MM.1S (cell line): Measurements from ENCODE around the gene LHFPL4.

Source experiments
- DNase-seq: peaks from one replicate; pipeline ENCODE4 v3.0.0-alpha.2; 2015
- H2AFZ ChIP-seq: fragments of 300-600 bp; sonication (generic); 2 replicates; pipeline ENCODE4 v1.6.0; 2016; ENCODE audit warnings: antibody characterized with exemption, low read length
- H3F3A ChIP-seq: fragments of 300-600 bp; sonication (generic); 2 replicates; pipeline ENCODE4 v1.6.1; 2016; ENCODE audit warnings: mild to moderate bottlenecking, antibody characterized with exemption, low read length, moderate library complexity, mixed read lengths; ENCODE audit not compliant: insufficient read depth
- H3K27ac ChIP-seq: fragments of 300-600 bp; sonication (generic); 2 replicates; pipeline ENCODE4 v1.5.1; 2016; ENCODE audit warnings: mild to moderate bottlenecking, low read length
- H3K27me3 ChIP-seq: fragments of 300-600 bp; sonication (generic); replicated peaks from 2 replicates; pipeline ENCODE4 v1.6.0; 2016; ENCODE audit warnings: low read length; ENCODE audit not compliant: insufficient read depth
- H3K36me3 ChIP-seq: fragments of 300-600 bp; sonication (generic); replicated peaks from 2 replicates; pipeline ENCODE4 v1.6.1; 2016; ENCODE audit warnings: mild to moderate bottlenecking, low read length, mixed read lengths; ENCODE audit not compliant: insufficient read depth
- H3K4me1 ChIP-seq: fragments of 300-600 bp; sonication (generic); 2 replicates; pipeline ENCODE4 v1.6.1; 2016; ENCODE audit warnings: low read length, mixed read lengths
- H3K4me2 ChIP-seq: fragments of 300-600 bp; sonication (generic); 2 replicates; pipeline ENCODE4 v1.6.0; 2016; ENCODE audit warnings: low read depth, low read length
- H3K4me3 ChIP-seq: fragments of 300-600 bp; sonication (generic); 2 replicates; pipeline ENCODE4 v1.5.1; 2016; ENCODE audit warnings: low read length, mixed read lengths
- H3K79me2 ChIP-seq: fragments of 300-600 bp; sonication (generic); 2 replicates; pipeline ENCODE4 v1.6.1; 2016; ENCODE audit warnings: mixed run types, low read length, mixed read lengths
- H3K9ac ChIP-seq: fragments of 300-600 bp; sonication (generic); 2 replicates; pipeline ENCODE4 v1.6.1; 2016; ENCODE audit warnings: low read length, mixed read lengths
- H3K9me2 ChIP-seq: fragments of 300-600 bp; sonication (generic); replicated peaks from 2 replicates; pipeline ENCODE4 v1.6.1; 2016; ENCODE audit warnings: mild to moderate bottlenecking, low read length, mixed read lengths; ENCODE audit not compliant: insufficient read depth
- H3K9me3 ChIP-seq: fragments of 300-600 bp; sonication (generic); replicated peaks from 2 replicates; pipeline ENCODE4 v1.6.1; 2016; ENCODE audit warnings: mild to moderate bottlenecking, low read length, mixed read lengths; ENCODE audit not compliant: insufficient read depth
- H4K20me1 ChIP-seq: fragments of 300-600 bp; sonication (generic); 2 replicates; pipeline ENCODE4 v1.6.1; 2016; ENCODE audit warnings: mild to moderate bottlenecking, low read length, moderate library complexity, mixed read lengths; ENCODE audit not compliant: insufficient read depth
- CTCF ChIP-seq: fragments of 300-600 bp; sonication (generic); IDR thresholded peaks from 2 replicates; pipeline ENCODE4 v1.5.1; 2016; ENCODE audit warnings: antibody characterized with exemption, low read length, mixed read lengths
- EZH2 ChIP-seq: fragments of 300-600 bp; sonication (generic); optimal IDR thresholded peaks from 2 replicates; pipeline ENCODE3; 2017; ENCODE audit warnings: low read depth, mild to moderate bottlenecking, antibody characterized with exemption, low read length, mixed read lengths
- EZH2phosphoT487 ChIP-seq: fragments of 300-600 bp; sonication (generic); IDR thresholded peaks from 2 replicates; pipeline ENCODE4 v1.6.1; 2018; ENCODE audit warnings: antibody characterized with exemption, low read length

Gene LHFPL4

GRCh38 chr3:9469986-9470385 lies 83.6 kb downstream of the LHFPL4 start:
- Histone ChIP-seq H4K20me1 (no peaks in the 10 kb centered on the region), H3K36me3 (peaks cover 14% of the 10 kb centered on the region)

GRCh38 chr3:9468460-9468859 lies 85.2 kb downstream of the LHFPL4 start:
- H3K27me3 ChIP-seq, result no peaks in the 10 kb centered on the region
- H2AFZ ChIP-seq, result no peak overlapping the region
- H4K20me1 ChIP-seq, result no peaks in the 10 kb centered on the region
- no peaks in the 10 kb centered on the region for H3F3A ChIP-seq
- no peak overlapping the region for H3K9ac ChIP-seq
- H3K36me3 ChIP-seq, result no peaks in the 10 kb centered on the region; the same call in none of the 2 replicates
- TF ChIP-seq CTCF (no peak), EZH2 (no peak), EZH2phosphoT487 (no peak)
- no peak overlapping the region for H3K4me2 ChIP-seq
- no peaks in the 10 kb centered on the region for H3K4me1 ChIP-seq
- peaks cover 14% of the 10 kb centered on the region for H3K79me2 ChIP-seq
- DNase-seq, result no peak
- H3K9me3 ChIP-seq, result no peaks in the 10 kb centered on the region
- no peaks in the 10 kb centered on the region for H3K9me2 ChIP-seq
- H3K4me3 ChIP-seq, result no peak overlapping the region
- no peak overlapping the region for H3K27ac ChIP-seq

More at GRCh38 chr3:9469986-9470385, 83.6 kb downstream of the LHFPL4 start:
- Histone ChIP-seq H2AFZ (no peak overlapping the region), H3K9ac (no peak overlapping the region), H3K4me3 (no peak overlapping the region), H3K4me1 (no peaks in the 10 kb centered on the region), H3K9me3 (no peaks in the 10 kb centered on the region), H3K9me2 (no peaks in the 10 kb centered on the region), H3K79me2 (peaks cover 14% of the 10 kb centered on the region), H3F3A (no peaks in the 10 kb centered on the region), H3K4me2 (no peak overlapping the region), H3K27ac (no peak overlapping the region), H3K27me3 (no peaks in the 10 kb centered on the region)
- TF ChIP-seq EZH2, result no peak
- no peak for TF ChIP-seq EZH2phosphoT487
- no peak for TF ChIP-seq CTCF
- no peak for DNase-seq

GRCh38 chr3:9467451-9467850 lies 86.2 kb downstream of the LHFPL4 start:
- H3F3A ChIP-seq, result no peaks in the 10 kb centered on the region
- H3K9ac ChIP-seq, result no peak overlapping the region
- H3K9me2 ChIP-seq, result no peaks in the 10 kb centered on the region
- H2AFZ ChIP-seq, result no peak overlapping the region
- H3K27me3 ChIP-seq, result no peaks in the 10 kb centered on the region
- H3K4me2 ChIP-seq, result no peak overlapping the region
- no peak overlapping the region for H3K4me3 ChIP-seq
- TF ChIP-seq EZH2 (no peak), EZH2phosphoT487 (no peak), CTCF (no peak)
- DNase-seq, result no peak
- no peaks in the 10 kb centered on the region; the same call in none of the 2 replicates for H3K36me3 ChIP-seq
- H3K27ac ChIP-seq, result no peak overlapping the region
- H3K4me1 ChIP-seq, result no peaks in the 10 kb centered on the region
- peaks cover 14% of the 10 kb centered on the region for H3K79me2 ChIP-seq
- no peaks in the 10 kb centered on the region for H4K20me1 ChIP-seq
- H3K9me3 ChIP-seq, result no peaks in the 10 kb centered on the region
